COLO829 (cell line): ENCODE results near the gene FAM111A.

ENCODE experiments used
- DNase-seq: peaks from one replicate; pipeline ENCODE4 v3.0.0; 2012; ENCODE audit warnings: low spot score

The FAM111A gene

DNA sequence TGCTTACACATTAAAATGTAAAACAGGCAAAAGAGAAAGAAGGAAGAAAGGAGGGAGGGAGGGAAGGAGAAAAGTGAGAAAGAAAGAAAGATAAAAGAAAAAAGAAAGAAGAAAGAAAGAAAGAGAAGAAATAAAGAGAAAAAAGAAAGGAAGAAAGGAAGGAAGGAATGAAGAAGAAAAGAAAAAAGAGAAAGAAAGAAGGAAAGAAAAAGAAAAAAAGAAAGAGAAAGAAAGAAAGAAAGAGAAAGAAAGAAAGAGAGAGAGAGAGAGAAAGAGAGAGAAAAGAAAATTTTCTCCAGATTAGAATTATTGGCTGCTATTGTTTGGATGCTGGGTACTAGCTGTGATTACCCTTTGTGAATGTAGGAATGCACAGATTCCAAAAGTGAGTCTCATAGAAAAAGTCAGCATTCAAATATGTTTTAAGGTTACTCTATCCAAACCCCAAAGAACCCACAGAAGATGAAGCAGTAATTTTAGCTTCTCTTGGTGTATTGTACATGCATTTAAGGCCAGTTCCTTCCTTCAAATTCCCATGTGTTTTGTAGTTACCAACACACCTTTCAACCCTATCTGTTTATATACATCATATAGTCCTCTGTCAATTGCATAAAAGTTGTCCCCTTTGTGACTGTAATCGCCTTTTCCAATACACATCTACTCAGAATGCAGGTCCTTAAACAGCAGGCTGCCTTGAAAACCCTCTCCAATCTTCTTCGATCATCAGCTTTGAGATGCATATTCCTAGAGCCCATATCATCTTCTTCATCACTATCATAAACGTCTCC, 789 bp upstream of the FAM111A start:
- no peak for DNase-seq

DNA sequence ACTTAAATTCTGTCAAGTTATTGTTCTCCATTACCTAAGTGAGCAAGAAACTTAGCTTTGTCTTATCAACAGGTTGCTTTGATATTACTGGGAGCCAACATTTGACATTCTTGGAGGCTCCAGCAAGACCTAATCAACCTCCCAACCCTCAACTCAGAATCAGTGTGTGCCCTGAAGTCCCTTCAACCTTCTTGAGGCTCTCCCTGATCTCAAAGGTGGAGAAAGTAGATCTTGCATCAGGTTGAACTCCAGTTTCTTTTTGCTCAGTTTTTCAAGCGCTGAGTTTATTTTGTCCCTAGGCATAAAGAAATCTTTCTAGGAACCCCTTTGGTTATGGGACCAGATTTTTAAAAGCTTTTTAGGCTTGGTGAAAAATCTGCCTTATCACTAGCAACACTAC, 1.4 kb downstream of the FAM111A start:
- no peak for DNase-seq

DNA sequence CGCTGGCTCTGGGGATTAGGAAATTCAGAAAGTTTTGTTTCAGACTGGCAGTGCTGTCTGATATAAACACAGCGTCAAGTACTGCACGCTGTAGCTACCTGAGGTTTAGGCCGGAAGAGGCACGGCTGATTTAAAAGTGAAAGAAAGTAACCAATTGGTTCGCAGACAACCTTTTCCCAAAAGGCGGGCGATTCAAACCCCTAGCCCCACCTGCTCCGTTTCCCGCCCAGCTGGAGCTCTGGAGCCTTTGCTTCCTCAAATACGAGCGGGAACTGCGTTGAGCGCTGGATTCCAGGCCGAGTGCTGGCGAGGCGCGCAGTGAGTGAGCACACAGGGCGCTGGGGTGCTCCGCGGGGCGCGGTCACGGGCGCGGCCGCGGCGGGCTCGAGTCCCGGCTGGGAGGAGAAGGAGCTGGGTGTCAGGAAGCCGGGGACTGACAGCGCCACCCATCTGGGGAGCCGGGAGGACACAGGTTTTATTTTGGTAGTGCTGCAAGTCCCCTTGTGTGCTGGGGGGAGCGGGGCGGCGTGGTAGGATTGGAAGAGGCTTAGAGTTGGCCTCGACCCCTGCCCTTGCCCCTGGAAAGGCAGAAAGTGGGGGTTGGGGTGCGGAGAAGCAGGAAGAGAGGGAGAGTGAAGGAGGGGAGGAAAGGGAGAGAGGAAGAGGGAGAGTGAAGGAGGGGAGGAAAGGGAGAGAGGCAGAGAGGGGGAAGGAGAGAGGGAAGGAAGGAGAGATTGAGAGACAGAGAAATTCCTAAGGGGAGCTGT, 2.1 kb downstream of the FAM111A start:
- DNase-seq = peak; percentile 91

DNA sequence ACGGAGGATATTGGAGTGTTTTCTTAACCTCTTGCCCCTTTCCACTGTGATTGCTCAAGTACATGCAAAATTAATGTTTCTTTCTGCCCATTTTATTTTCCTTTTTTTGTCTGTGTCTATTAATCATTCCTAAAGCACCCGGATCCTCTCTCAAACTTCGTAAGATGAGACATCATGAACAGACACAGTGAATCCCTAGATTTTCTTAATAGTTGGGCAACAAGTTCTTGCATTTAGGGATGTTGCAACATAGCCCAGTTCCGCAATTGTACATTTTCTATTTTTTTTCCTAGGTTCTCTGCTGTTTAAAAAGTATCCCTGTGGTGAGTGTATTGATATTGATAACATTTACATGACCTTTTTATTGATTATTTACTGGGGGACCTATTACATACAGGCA, 2.9 kb downstream of the FAM111A start:
- no peak for DNase-seq

DNA sequence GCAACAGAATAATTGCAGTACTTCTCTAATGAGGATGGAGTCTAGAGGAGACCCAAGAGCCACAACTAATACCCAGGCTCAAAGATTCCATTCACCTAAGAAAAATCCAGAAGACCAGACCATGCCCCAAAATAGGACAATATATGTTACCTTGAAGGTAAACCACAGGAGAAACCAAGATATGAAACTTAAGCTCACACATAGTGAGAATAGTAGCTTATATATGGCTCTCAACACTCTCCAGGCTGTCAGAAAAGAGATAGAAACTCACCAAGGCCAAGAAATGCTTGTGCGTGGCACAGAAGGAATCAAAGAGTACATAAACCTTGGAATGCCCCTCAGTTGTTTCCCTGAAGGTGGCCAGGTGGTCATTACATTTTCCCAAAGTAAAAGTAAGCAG, 9.1 kb downstream of the FAM111A start:
- no peak for DNase-seq

DNA sequence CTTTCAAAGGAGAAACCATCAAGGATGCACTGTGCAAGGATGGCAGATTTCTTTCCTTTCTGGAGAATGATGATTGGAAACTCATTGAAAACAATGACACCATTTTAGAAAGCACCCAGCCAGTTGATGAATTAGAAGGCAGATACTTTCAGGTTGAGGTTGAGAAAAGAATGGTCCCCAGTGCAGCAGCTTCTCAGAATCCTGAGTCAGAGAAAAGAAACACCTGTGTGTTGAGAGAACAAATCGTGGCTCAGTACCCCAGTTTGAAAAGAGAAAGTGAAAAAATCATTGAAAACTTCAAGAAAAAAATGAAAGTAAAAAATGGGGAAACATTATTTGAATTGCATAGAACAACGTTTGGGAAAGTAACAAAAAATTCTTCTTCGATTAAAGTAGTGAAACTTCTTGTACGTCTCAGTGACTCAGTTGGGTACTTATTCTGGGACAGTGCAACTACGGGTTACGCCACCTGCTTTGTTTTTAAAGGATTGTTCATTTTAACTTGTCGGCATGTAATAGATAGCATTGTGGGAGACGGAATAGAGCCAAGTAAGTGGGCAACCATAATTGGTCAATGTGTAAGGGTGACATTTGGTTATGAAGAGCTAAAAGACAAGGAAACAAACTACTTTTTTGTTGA, 9.8 kb downstream of the FAM111A start:
- no peak for DNase-seq

DNA sequence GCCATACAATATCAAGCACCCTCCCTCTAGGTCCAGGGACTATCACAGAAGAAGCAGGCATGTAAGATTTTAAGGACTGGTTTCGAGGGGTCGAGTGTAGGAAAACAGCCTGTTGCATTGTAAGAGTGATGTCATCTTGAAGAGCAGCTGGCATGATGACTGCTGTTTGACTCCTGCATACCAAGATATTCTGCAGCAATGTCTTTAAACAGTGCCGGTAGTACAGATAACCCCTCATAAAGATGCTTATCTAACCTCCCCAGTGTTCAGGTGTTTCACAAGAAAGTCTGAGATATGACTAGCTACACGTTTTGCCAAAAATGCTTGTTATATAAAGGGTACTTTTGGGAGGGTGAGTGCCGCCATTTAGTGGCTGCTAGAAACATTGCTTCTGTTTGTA, 12.0 kb downstream of the FAM111A start:
- DNase-seq = no peak

DNA sequence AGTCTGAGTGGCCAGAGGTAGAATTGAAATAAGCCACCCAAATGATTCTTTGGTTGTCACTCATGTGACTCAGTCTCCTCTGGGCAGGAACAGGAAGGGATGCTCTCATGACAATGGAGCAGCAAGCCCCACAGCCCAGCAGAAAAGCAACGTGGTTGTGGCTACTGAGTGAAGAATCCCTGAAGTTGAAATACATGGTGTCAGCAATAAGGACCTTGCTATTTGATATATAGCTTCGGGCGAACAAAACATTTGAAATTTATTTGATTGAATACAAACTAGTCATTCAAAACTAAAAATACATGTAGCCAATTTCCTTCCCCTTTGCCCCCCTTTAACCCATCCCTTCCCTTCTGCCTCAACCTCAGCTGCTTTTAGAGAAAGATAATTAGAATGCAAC, 14.8 kb downstream of the FAM111A start:
- no peak for DNase-seq

DNA sequence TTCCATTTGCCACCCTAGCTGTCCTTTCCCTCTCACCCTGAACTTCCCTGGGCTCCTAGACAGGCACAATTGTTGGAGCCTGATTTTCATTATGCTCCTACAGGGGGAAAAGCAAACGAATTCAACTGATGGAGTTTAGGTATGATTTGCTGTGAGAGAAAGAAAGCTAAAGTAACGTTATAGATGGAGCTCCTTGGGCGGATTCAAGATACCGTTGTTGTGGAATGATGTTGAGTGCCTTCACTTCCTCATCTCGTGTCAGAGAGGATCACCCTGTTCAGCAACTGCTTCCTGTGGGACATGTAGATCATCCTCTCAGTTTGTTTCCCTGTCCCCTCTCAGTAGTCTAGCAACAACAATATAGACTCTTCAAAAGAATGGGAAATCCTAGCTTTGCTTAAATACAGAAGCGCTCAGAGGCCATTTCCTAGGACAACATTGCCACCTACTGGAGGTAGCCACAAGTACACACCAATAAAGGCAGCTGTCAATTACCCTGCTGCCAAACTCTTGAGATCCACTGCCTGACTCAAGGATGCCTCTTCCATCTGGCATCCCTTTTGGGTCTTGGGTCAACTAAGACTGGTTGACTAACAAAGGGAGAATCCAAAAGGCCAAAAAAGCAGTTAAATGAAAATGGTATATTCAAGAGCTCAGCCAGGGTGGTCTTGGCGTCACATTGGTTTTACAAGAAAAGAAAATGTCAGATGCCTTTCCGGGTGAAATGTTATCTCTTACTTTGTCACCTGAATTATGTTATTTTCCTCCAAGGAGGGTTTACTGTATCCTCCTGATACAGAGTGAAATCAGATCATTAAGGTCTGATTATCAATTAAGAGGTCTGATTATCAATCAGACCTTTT, 15.8 kb downstream of the FAM111A start:
- peak; percentile 86 for DNase-seq

DNA sequence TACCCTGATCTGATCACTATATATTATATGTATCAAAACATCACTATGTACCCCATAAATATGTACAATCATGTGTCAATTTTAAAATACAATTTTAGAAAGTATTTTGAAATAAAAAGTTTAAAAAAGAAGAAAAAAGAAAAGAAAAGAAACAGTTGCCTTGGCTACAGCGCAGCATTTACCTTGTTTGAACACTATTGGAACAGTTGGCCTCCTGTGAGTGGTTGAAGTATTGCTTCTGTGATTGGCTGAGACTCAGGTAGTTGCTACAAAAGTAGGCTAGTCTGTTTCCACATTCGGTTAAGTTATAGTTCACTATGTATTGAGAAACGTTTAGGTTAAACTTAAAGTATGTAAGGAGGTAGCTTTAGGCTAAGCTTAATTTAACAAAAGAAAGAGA, 21.4 kb downstream of the FAM111A start:
- DNase-seq = no peak

DNA sequence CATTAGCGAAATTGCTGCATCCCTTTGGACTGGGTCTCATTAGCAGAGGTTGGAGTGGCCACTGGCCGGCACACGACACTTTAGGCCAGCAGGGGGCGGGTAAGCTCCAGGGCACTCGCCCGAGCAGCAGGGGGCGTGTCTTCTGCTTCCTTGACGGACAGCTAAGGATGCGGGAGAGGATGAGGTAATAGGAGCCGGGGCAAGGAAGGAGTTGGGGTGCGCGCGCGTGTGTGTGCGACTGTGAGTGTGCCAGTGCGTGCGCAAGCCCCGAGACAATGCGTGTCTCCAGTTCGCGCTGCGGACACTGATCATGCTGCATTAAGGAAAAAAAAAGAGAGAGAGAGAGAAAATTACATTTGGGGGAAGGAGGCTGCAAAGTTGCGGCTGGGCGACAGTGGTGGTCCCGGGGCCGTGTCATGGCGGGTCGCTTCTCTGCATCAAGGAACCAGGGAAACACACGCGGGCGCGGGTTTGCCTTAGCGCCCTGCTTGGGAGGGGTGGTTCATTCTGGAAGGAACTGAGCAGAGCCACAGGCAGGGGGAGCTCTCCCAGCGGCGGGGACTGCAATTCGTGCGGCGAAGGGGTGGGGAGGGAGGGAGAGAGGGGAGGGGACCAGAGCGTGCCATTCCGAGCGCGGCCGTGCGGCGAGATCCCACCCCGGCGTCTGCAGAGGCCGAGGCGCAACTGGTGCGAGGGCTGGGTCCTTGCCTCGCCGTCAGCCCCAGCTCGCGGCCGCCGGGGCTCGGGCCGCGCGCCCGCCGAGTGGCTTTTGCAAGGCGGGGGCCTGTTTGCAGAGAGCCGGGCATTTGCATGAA, 29.1 kb downstream of the FAM111A start, which contains the start of gene DTX4:
Gene DTX4, plus strand, starts transcription at position 625 of the 815 bp plus-strand sequence. CDS start 464 bp downstream, outside the sequence.
- DNase-seq = peak; percentile 88

DNA sequence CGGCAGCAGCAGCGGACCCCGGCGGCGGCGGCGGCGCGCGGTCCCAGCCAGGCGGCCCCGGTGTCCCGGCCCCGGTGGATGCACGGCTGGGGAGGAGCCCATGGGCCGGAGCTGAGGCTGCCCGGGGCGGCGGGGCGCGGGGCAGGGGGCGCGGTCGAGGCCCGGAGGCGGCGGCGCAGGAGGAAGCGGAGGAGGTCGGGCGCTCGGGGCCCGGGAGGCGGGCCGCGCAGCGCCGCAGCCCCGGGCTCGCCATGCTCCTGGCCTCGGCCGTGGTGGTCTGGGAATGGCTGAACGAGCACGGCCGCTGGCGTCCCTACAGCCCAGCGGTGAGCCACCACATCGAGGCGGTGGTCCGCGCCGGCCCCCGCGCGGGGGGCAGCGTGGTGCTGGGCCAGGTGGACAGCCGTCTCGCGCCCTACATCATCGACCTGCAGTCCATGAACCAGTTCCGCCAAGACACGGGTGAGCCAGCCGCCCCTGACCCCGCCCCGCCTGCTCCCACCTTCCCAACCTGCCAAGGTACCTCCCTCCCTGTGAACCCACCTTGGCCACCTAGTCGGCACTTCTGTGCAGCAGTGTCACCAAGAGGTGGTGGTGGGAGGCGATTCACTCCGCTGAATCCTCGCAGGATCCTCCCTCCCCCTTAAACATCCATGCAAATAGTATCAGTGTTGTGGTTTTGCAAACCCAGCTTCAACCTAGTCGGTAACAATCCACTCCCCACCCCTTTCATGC, 29.9 kb downstream of the FAM111A start:
- DNase-seq = no peak

DNA sequence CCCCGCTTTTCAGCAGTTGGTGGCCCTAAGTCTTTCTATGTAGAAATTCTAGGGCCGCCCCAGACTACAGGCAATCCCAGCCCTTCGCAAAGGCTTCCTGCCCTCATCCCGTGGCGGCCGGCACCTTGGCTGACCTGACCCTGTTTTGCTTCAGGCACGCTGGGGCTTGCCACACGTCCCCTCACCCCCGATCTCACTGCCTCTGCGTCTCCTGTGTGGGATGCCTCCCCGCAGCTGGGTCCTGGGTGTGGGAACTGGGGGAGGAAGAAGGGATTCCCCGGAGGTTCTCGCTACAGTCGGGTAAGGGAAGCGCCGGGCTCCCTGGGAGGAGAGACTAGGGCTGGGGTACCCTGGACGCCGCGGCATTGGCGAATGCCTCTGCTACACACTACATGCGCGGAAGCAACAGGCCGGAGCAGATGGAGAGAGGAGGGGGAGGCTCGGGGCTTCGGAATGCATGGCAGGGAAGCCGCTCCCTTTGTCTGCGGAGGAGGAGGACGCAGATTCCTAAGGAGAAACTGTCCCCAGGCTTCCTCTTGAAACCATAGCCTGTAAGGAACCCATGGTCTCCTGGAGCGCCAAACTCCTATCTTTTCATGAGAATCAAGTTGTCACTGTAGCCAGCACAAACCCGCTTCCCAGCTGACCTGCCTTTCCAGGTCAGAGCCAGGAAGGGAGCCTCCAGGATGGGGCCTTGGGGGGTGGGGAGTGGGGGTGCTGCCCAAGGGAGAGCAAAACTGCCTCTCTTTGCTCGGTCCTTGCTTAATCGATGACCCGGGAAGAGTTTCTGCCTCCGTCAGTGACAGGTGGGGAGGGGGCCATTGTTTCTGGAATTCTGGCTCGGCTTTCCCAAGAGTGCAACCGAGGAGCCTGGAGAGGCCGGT, 30.7 kb downstream of the FAM111A start:
- no peak for DNase-seq

DNA sequence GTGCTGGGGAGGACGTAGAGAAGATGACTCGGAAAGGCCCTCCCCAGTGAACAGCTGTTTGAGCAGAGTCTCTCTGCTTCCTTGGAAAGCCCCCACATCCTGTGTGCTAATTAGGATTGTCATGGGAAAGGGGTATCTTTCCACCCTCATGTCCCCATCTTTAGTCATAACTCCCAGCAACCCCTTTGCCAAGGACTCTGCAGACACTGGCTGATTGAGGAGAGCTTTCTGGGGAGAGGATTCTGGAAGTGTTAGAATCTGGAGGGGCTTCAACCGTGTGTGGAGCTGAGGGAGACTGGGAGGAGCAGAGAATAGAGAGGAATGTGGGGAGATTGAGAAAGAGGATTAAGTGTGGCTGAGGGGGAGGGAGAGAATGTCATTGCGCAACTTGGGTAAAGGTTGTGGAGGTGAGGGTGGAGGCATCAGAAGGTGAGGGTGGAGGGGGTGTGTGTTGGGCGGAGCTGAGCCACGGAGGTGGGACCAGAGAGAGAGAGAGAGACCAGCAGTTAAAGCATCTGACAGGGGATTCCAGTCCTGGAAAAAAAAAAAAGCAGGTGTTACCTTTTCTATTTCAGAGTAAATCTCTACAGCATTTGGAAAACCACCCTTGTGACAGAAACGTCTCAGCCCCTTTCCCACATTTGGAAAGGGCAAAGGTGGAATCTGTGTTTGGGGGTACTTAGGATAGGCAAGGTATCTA, 31.5 kb downstream of the FAM111A start:
- no peak for DNase-seq

DNA sequence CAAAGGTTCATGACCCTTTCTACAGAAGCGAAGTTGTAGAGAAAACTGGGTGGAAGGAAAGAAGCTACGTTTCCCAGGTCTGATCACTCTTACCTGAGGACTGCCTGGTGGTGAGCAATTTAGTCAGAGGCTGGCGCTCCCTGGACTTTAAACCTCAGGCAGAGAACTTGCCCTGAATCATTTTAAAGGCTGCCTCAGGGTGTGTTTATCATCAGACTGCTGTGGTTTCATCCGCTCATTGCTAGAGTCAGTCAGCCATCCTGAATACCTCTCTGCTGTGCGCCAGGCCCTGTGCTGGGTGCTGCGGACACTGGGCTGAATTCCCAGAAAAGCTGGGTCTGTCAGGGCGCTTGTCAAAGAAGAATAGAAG, 32.0 kb downstream of the FAM111A start:
- no peak for DNase-seq

DNA sequence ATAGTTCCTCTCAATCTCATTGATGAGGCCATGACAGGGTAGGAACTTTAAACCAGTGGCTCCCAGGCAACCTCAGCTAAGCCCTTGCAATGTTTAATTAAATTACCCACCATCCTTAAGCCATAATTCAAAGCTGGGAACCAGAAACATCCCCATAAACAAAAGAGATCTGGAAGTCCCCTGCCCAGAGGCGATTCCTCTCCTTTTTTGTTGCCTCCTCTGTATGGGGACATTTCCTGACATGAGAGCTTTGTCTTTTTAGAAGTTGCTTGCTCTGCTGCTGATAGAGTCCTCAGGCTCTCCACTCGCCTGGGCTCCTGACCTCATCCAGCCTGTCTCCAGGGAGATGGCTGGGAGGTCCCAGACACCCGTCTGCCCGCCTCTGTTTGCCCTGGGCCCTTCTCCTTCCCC, 32.4 kb downstream of the FAM111A start:
- no peak for DNase-seq

DNA sequence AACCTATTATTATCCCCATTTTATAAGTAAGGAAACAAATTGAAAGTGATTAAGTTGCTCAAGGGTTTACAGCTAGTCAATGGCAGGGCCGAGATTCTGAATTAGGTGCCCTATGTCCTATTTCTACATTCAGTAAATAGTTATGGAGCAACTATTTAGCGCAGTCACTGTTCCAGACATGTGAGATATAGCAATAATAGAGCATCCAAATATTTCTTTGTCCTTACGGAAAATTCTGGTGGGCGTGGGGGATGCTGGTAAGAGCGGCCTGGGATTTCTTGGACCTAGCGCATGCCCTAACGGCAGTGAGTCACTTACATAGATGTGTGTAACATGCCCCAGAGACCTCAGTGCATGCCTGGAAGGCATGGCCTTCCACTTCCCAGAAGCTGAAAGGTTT, 33.7 kb downstream of the FAM111A start:
- no peak for DNase-seq

DNA sequence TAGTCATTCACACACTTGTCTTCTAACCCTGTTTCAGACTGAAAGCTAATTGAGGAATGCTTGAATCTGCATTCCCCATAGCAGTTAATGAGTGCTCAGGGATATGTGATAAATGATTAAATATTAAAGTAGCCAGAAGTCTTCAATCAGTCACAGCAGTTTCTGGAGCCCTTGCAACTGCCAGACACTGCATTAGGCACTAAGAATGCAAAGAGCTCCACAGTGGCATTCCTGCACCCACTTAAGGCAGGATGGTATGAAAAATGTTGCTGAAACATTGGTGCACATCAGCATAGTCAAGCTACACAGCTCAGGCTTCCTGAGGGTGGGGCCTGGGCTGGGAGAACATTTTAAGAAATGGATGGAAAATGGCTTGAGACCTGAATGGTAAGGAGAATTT, 35.7 kb downstream of the FAM111A start:
- no peak for DNase-seq

DNA sequence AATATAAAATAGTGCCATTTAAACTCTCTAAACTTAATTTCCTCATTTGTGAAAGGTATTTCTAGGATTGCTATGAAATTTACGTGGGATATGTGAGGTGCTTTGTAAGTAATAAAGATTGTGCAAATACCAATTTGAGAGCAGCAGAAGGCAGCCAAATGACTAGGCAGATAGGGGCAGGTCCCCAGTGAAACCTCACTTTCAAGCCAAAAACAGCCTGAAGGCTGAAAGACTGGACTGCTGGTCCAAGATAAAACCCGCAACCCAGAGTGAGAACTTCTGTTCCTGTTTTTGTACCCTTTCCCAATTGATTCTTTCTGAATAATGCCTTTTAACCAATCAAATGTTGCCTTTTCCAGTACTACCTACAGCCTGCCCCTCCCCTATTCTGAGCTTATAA, 36.5 kb downstream of the FAM111A start:
- DNase-seq = no peak
